Measurements from ENCODE around the gene TALDO1. TPM values are rescaled to one million over a fixed set of nuclear protein-coding genes. Genes with fewer than 3 reads are reported as not detected.

The TALDO1 gene
- total RNA-seq, 1 donor from 2014 or later: 182 TPM

- H3K27me3 Mint-ChIP-seq (ENCODE audit: unreplicated experiment): peaks cover 6% of the 10 kb centered on the region
- H3K36me3 Mint-ChIP-seq (ENCODE audit: unreplicated experiment): no peaks in the 10 kb centered on the region
- peaks cover 3% of the 10 kb centered on the region for H3K9me3 Mint-ChIP-seq (ENCODE audit: unreplicated experiment)
- H3K4me1 Mint-ChIP-seq (ENCODE audit: low read depth, unreplicated experiment): no peaks in the 10 kb centered on the region
- no peak overlapping the region for H3K4me3 Mint-ChIP-seq (ENCODE audit: unreplicated experiment)
- no peak overlapping the region for H3K27ac Mint-ChIP-seq (ENCODE audit: unreplicated experiment)
- DNase-seq: no peak
- TF ChIP-seq CTCF (IDR thresholded peaks at IDR 0.05; ENCODE audit: partially characterized antibody, unreplicated experiment): no peak
Observed at GRCh38 chr11:727281-727701, 20.0 kb upstream of the TALDO1 start.

- Mint-ChIP-seq H3K4me1 (ENCODE audit: low read depth, unreplicated experiment) (no peaks in the 10 kb centered on the region), H3K27me3 (ENCODE audit: unreplicated experiment) (peaks cover 6% of the 10 kb centered on the region), H3K4me3 (ENCODE audit: unreplicated experiment) (no peak overlapping the region), H3K36me3 (ENCODE audit: unreplicated experiment) (no peaks in the 10 kb centered on the region), H3K9me3 (ENCODE audit: unreplicated experiment) (peaks cover 3% of the 10 kb centered on the region), H3K27ac (ENCODE audit: unreplicated experiment) (no peak overlapping the region)
- peak; percentile 83 for DNase-seq
- TF ChIP-seq CTCF (IDR thresholded peaks at IDR 0.05; ENCODE audit: partially characterized antibody, unreplicated experiment): peak; percentile 97
Observed at GRCh38 chr11:727859-728748, 19.2 kb upstream of the TALDO1 start.

GRCh38 chr11:728901-729491 lies 18.3 kb upstream of the TALDO1 start:
- Mint-ChIP-seq H3K27me3 (ENCODE audit: unreplicated experiment) (peaks cover 3% of the 10 kb centered on the region), H3K4me3 (ENCODE audit: unreplicated experiment) (no peak overlapping the region), H3K4me1 (ENCODE audit: low read depth, unreplicated experiment) (no peaks in the 10 kb centered on the region), H3K36me3 (ENCODE audit: unreplicated experiment) (no peaks in the 10 kb centered on the region), H3K27ac (ENCODE audit: unreplicated experiment) (no peak overlapping the region), H3K9me3 (ENCODE audit: unreplicated experiment) (peaks cover 3% of the 10 kb centered on the region)
- no peak for TF ChIP-seq CTCF (IDR thresholded peaks at IDR 0.05; ENCODE audit: partially characterized antibody, unreplicated experiment)
- DNase-seq: no peak

- no peaks in the 10 kb centered on the region for H3K4me1 Mint-ChIP-seq (ENCODE audit: low read depth, unreplicated experiment)
- TF ChIP-seq CTCF (IDR thresholded peaks at IDR 0.05; ENCODE audit: partially characterized antibody, unreplicated experiment): no peak
- no peaks in the 10 kb centered on the region for H3K36me3 Mint-ChIP-seq (ENCODE audit: unreplicated experiment)
- DNase-seq: no peak
- peaks cover 3% of the 10 kb centered on the region for H3K9me3 Mint-ChIP-seq (ENCODE audit: unreplicated experiment)
- H3K27ac Mint-ChIP-seq (ENCODE audit: unreplicated experiment): no peak overlapping the region
- H3K27me3 Mint-ChIP-seq (ENCODE audit: unreplicated experiment): peaks cover 1% of the 10 kb centered on the region
- no peak overlapping the region for H3K4me3 Mint-ChIP-seq (ENCODE audit: unreplicated experiment)
Observed at GRCh38 chr11:729492-730074, 17.7 kb upstream of the TALDO1 start.

All from glutamatergic neuron (in vitro differentiated cells).